Natural killer cell (primary cell): ENCODE measurements around the gene OR52I2. TPM values are rescaled to one million over a fixed set of nuclear protein-coding genes. Genes with fewer than 3 reads are reported as not detected.

Experiments used
- ATAC-seq, 3 donors: fragments of 150-1000 bp in 2 of 3; fragments of 200-7000 bp in 1 of 3; cut with Tn5 transposase; 1 replicate in 1 of 3; 2 replicates in 2 of 3; pipeline ENCODE4 v1.10.0; 2021; ENCODE audit warnings: mild to moderate bottlenecking in 2 of 3, moderate library complexity in 2 of 3
- DNase-seq, 2 donors: peaks; one replicate each; pipeline versions ENCODE4 v3.0.0 to v3.0.0-alpha.2; 2013 to 2021; ENCODE audit warnings: mixed read lengths in 1 of 2
- H3K27ac ChIP-seq: one replicate; pipeline ENCODE4 v1.5.1; 2013; ENCODE audit warnings: mild to moderate bottlenecking, low read length
- H3K27me3 ChIP-seq: one replicate; pipeline ENCODE4 v1.6.1; 2013; ENCODE audit warnings: low read length; ENCODE audit not compliant: control insufficient read depth, insufficient read depth
- H3K36me3 ChIP-seq: one replicate; pipeline ENCODE4 v1.6.1; 2013; ENCODE audit warnings: low read length; ENCODE audit not compliant: control insufficient read depth, insufficient read depth
- H3K4me1 ChIP-seq: one replicate; pipeline ENCODE4 v1.6.1; 2013; ENCODE audit warnings: low read length; ENCODE audit not compliant: control insufficient read depth, insufficient read depth
- H3K4me3 ChIP-seq: one replicate; pipeline ENCODE4 v1.5.1; 2013; ENCODE audit warnings: low read length
- H3K9me3 ChIP-seq: one replicate; pipeline ENCODE4 v1.6.1; 2013; ENCODE audit warnings: low read length; ENCODE audit not compliant: control insufficient read depth, insufficient read depth
- H3K27ac Mint-ChIP-seq, 2 donors: one replicate each; pipeline ENCODE4 v1.8.0; 2022; ENCODE audit warnings: mild to moderate bottlenecking in 2 of 2, mixed read lengths in 2 of 2, moderate library complexity in 1 of 2
- H3K27me3 Mint-ChIP-seq, 2 donors: one replicate each; pipeline ENCODE4 v1.8.0; 2022; ENCODE audit warnings: low read depth in 2 of 2, mixed read lengths in 2 of 2
- H3K36me3 Mint-ChIP-seq: one replicate; pipeline ENCODE4 v1.8.0; 2022; ENCODE audit warnings: mixed read lengths
- H3K4me1 Mint-ChIP-seq, 2 donors: one replicate each; pipeline ENCODE4 v1.8.0; 2022; ENCODE audit warnings: mixed read lengths in 2 of 2
- H3K4me3 Mint-ChIP-seq: one replicate; pipeline ENCODE4 v1.8.0; 2022; ENCODE audit warnings: mild to moderate bottlenecking, moderate library complexity, mixed read lengths
- H3K9me3 Mint-ChIP-seq, 2 donors: one replicate each; pipeline ENCODE4 v1.8.0; 2022; ENCODE audit warnings: mixed read lengths in 2 of 2
- WGBS: methylation state at CpG from one replicate; pipeline ENCODE4 v1.1.7; 2013; ENCODE audit warnings: missing lambda C conversion rate; ENCODE audit not compliant: insufficient coverage; 5-methylcytosine and 5-hydroxymethylcytosine counted together
- intact Hi-C: fragments of 100-400 bp; cut with micrococcal nuclease; formaldehyde crosslinking; loops from one replicate; pipeline ENCODE4 v1.14.2; 2022
- total RNA-seq, 4 donors: library from RNA; stranded (reverse); fragments of 120-200 nt in 1 of 4; gene quantifications; one replicate each; pipeline versions ENCODE4 v1.2.3 to v1.2.4, GENCODE V29; 2013 to 2022
- TF ChIP-seq, protein P1 (sequence below): fragments of 200-600 bp; IDR thresholded peaks from one replicate; pipeline ENCODE4 v1.8.0; 2022; ENCODE audit warnings: antibody characterized with exemption

Gene OR52I2
- total RNA-seq, 3 donors from 2014 or later (not counting 1 experiment from before 2014, with no cell fraction given) = not detected

DNA sequence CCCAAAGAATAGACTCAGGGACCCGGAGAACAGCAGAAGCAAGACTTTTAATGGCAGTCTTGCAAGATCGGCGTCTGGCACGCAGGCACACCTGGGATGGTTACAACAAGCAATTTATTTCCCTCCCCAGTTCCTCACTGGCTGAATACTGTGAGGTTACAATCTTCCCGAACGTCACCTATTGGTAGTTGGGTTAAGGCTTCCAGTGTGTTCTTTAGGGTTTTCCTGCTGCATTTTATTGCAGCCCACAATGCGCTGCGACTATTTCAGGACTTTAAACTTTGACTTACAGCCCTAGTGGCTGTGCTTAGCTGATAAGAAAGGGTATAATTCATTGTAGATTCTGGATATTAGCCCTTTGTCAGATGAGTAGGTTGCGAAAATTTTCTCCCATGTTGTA lies 38.0 kb downstream of the OR52I2 start:
- H3K4me3 Mint-ChIP-seq = no peak overlapping the region
- WGBS = 72% methylated on average over 8 of the region's 9 CpGs
- intact Hi-C loops = no loop called here

DNA sequence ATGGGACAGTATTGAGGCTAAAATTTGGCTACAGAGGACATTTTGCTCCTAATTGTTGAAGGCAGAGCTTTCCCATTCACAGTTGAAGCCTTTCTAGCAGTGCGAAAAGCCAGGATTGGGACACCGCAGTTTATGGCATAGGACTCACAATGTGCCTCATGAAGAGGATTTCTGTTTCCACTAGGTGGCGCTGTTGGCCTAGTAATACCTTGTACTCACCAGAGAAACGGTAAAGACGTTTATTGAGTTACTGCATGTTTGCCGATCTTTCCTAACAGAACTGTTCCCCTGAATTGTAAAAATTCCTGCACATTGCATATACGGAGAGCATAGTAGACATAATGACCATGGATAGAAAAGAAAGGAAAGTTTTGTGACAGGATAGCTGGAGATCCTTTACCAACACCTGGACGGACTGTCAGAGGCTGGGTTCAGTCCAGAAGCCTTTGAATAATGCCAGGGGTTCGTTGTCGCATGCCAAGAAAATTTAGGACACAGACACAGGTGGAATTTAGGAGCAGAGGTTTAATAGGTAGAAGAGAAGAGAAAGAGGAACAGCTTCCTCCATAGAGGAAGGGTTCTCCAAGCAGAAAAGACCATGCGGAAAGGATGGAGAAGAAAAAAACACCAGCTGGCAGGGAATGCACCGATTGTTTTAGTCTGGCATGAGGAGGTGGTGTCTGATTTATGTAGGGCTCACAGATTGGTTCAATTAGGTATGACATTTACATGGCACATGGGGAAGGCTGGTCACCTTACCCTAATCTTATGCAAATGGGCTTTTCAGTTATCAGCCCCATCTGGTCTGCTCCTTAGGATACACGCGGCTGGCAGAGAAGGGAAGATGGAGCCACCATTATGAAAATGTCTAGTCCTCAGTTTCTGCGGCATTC lies 44.9 kb downstream of the OR52I2 start:
- no peak for ATAC-seq
- Mint-ChIP-seq H3K27me3 (peaks cover 43 to 48% of the 10 kb centered on the region in 2 donors), H3K9me3 (peaks cover 5 to 8% of the 10 kb centered on the region in 2 donors), H3K4me1 (no peaks in the 10 kb centered on the region), H3K4me3 (no peak overlapping the region), H3K36me3 (peaks cover 13% of the 10 kb centered on the region), H3K27ac (no peak overlapping the region)
- TF ChIP-seq, protein P1, sequence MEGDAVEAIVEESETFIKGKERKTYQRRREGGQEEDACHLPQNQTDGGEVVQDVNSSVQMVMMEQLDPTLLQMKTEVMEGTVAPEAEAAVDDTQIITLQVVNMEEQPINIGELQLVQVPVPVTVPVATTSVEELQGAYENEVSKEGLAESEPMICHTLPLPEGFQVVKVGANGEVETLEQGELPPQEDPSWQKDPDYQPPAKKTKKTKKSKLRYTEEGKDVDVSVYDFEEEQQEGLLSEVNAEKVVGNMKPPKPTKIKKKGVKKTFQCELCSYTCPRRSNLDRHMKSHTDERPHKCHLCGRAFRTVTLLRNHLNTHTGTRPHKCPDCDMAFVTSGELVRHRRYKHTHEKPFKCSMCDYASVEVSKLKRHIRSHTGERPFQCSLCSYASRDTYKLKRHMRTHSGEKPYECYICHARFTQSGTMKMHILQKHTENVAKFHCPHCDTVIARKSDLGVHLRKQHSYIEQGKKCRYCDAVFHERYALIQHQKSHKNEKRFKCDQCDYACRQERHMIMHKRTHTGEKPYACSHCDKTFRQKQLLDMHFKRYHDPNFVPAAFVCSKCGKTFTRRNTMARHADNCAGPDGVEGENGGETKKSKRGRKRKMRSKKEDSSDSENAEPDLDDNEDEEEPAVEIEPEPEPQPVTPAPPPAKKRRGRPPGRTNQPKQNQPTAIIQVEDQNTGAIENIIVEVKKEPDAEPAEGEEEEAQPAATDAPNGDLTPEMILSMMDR = peak; percentile 33
- Histone ChIP-seq H3K27ac (no peak overlapping the region), H3K36me3 (no peaks in the 10 kb centered on the region), H3K9me3 (peaks cover 13% of the 10 kb centered on the region), H3K4me3 (no peak overlapping the region), H3K4me1 (no peaks in the 10 kb centered on the region), H3K27me3 (peaks cover 5% of the 10 kb centered on the region)
- 59% methylated on average over 15 of the region's 15 CpGs for WGBS
- intact Hi-C loops = no loop called here
- DNase-seq = peak in 1 of 2 donors; percentile 62

More for the DNA sequence above, 38.0 kb downstream of the OR52I2 start:
- no peak overlapping the region for H3K4me3 ChIP-seq
- H3K36me3 Mint-ChIP-seq = no peaks in the 10 kb centered on the region
- H3K27me3 Mint-ChIP-seq = peaks cover 10 to 21% of the 10 kb centered on the region in 2 donors
- no peak for DNase-seq
- no peaks in the 10 kb centered on the region for H3K36me3 ChIP-seq
- no peak overlapping the region for H3K27ac Mint-ChIP-seq
- H3K4me1 Mint-ChIP-seq = no peaks in the 10 kb centered on the region
- H3K4me1 ChIP-seq = no peaks in the 10 kb centered on the region
- H3K27ac ChIP-seq = no peak overlapping the region
- no peaks in the 10 kb centered on the region for H3K9me3 ChIP-seq
- H3K27me3 ChIP-seq = peaks cover 4% of the 10 kb centered on the region
- peaks cover 0 to 2% of the 10 kb centered on the region in 2 donors for H3K9me3 Mint-ChIP-seq
- TF ChIP-seq, protein P1 = no peak
- no peak for ATAC-seq

GRCh38 chr11:4636136-4636535 lies 54.6 kb downstream of the OR52I2 start:
- TF ChIP-seq, protein P1 = no peak
- H3K9me3 ChIP-seq = no peaks in the 10 kb centered on the region
- no peaks in the 10 kb centered on the region for H3K27me3 ChIP-seq
- Mint-ChIP-seq H3K4me1 (no peaks in the 10 kb centered on the region), H3K27ac (no peak overlapping the region), H3K27me3 (peaks cover under 1 to 5% of the 10 kb centered on the region in 2 donors), H3K36me3 (no peaks in the 10 kb centered on the region), H3K4me3 (no peak overlapping the region), H3K9me3 (no peaks in the 10 kb centered on the region)
- H3K4me1 ChIP-seq = peaks cover 6% of the 10 kb centered on the region
- intact Hi-C loops = loop anchor here (2.0 kb wide), 1 partner anchor 1173 kb away; the partner anchor contains the start of gene OR52N2
- ATAC-seq (no peak), DNase-seq (no peak)
- H3K27ac ChIP-seq = no peak overlapping the region
- H3K36me3 ChIP-seq = no peaks in the 10 kb centered on the region
- no peak overlapping the region for H3K4me3 ChIP-seq
- WGBS = 90% methylated on average over 2 of the region's 2 CpGs
